Measurements from ENCODE around the gene FMNL1.

GRCh38 chr17:45264988-45265387, 43.3 kb downstream of the FMNL1 start:
- TF ChIP-seq POLR2A (IDR thresholded peaks at IDR 0.05) (no peak), CTCF (IDR thresholded peaks at IDR 0.05) (no peak)
